ENCODE results near the gene FRG2.
"Not testable (repeated sequence)": the region's sequence is repeated elsewhere in the genome, so short reads cannot be mapped to it uniquely, and the experiment has no call there.

FRG2 gene

DNA sequence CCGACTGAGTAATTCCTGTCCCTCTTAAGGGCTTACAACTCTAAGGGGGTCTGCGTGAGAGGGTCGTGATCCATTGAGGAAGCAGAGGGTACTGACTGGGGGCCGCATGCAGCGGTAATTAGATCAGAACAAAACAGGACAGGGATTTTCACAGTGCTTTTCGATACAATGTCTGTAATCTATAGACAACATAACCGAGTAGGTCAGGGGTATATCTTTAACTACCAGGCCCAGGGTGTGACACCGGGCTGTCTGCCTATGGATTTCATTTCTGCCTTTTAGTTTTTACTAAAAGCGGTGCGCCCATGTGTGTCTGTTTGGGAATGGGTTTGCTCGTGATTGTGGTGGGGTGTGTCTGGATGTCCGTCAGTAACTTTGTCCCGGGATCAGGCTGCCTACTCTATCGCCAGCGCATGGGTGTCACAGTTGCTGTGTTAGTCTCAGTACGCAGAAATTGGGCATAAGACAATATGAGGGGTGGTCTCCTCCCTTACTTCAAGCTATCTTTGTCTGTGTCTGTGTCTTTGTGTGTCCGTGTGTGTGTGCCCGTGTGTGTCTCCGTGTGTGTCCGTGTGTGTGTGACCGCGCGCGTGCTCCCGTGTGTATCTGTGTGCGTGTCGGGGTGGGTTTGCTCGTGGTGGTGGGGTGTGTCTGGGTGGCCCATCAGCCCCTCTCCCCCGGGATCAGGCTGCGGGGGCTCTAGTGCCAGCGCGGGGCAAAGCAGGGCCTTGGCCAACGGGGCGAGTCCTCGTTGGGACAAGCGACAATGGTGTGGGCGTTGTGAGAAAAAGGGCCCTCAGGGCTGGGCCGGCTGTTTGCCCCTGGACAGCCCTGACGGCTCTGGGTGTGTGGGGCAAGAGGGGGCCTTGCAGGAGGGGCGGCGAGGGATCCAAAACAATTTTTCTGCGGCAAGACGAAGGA is 10.4 kb downstream of the FRG2 start:
- no peak for DNase-seq (ENCODE audit: low read depth in 2 of 2)

GRCh38 chr4:190015538-190016368 is 11.3 kb downstream of the FRG2 start:
- DNase-seq (ENCODE audit: low read depth in 2 of 2) = no peak

DNA sequence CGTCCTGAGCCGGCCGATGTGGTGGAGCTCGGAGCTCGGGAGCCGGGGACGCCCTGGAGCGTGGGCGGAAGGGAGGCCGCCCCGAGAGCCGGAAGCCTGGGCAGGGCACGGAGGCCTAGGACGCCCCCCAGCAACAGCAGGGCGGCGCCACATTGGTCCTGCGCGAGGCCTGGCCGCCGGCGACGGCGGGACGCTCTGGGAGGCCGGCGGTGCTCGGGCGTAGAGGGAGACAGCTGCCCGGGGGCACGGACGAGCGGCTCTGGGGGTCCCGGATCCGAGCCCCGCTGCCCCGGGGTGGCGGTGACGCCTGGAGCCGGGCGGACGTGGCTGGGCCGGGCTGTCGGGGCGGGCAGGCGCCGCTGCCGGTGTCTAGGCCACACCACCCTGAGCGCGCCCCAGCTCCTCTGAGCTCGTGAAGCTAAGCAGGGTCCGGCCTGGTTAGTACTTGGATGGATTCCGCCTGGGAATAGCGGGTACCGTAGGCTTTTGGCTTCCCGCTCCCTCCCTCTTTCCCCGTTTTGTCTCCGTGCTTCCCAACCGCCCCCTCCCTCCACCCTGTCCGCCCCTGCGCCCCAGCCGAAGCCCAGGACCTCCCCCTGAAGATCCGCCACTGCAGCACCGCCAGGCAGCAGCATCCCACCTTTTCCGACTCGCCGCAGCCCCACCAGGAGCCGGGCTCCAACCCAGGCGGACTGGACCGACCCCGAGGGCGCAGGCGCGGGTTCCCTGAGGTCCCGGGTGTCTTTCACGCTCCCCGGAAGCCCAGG is 12.1 kb downstream of the FRG2 start:
- no peak for DNase-seq (ENCODE audit: low read depth in 2 of 2)

- DNase-seq (ENCODE audit: low read depth in 2 of 2) = not testable (repeated sequence)
These were observed 37.1 kb downstream of the FRG2 start for GRCh38 chr4:189989941-189990340.

GRCh38 chr4:189988877-189989431 is 38.1 kb downstream of the FRG2 start:
- no peak for DNase-seq (ENCODE audit: low read depth in 2 of 2)

- not testable (repeated sequence) for DNase-seq (ENCODE audit: low read depth in 2 of 2)
These were observed 41.3 kb downstream of the FRG2 start for GRCh38 chr4:189985651-189986243.

- not testable (repeated sequence) for DNase-seq (ENCODE audit: low read depth in 2 of 2)
These were observed 42.4 kb downstream of the FRG2 start for GRCh38 chr4:189984661-189985060.

DNA sequence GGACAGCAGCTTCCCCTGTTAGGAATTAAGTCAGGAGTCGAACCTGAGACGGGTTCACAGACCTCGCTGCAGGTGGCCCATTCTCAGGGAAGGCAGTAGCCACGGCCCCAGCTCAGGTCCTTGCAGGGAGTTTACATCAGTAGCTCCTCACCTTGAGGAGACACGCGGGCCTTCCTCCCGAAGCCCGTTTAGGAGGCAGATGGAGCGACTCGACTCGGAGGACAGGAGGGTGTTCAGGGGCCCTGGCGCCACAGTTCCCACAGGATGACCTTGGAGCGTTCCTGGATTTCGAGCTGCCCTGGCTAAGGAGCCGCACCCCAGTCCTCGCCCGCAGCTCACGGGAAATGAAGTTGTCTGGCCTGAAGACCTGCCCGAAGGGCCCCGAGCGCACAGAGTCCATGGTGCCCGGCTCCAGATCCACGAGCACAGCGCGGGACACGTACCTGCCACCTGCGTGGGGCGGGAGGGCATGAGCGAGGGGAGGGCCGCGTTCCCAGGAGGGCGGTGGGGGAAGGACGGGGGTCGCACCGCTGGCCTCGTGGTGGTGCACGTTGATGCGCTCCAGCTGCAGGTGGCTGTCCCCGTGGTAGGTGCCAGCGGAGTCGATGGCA is 43.0 kb downstream of the FRG2 start:
- not testable (repeated sequence) for DNase-seq (ENCODE audit: low read depth in 2 of 2)

DNA sequence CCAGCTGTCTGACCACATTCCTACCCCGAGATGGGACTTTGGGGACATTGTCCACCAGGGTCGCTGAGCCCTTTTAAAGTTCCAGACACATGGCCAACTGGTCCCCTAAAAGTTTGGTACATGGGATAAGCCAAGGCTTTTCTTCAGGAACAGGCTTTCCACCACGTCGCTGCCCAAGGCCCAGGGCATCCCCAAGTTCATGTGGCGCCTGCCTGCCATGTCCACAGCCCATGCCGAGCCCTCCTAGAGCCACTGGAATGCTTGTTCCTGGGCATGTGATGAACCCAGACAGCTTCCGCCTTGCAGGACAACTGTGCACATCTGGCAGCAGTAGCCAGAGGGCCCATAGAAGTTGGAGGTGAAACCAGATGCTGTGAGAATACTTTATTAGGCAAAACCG is 45.1 kb downstream of the FRG2 start:
- DNase-seq (ENCODE audit: low read depth in 2 of 2) = no peak

DNA sequence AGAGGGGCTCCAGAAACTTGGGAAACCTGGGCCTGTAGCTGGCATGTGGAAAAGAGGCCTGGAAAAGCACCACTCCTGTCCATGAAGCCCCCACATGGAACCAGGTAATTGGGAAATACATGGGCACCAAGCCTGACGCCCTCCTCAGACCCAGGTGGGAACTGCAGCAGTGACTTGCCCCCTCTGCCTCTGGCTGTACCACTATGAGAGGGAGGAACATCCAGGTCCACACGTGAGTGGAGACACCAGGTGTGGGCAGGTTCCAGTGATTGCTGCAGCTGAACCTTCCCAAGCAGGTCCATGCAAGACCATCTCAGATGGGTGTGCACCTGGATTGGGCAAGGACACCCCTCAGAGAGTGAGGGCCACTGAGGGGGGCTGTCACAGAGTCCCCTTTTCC is 46.8 kb downstream of the FRG2 start:
- DNase-seq (ENCODE audit: low read depth in 2 of 2) = not testable (repeated sequence)

GRCh38 chr4:189979196-189980047 is 47.6 kb downstream of the FRG2 start:
- no peak for DNase-seq (ENCODE audit: low read depth in 2 of 2)
